K562 (cell line): ENCODE results near the gene RPL11. TPM values are rescaled to one million over a fixed set of nuclear protein-coding genes. Genes with fewer than 3 reads are reported as not detected.
A peak's percentile ranks its signal among the peaks of the same experiment; 100 is the strongest.

Experiments used
- ATAC-seq: fragments of 200-7000 bp; cut with Tn5 transposase; 3 replicates; pipeline ENCODE4 v1.9.1; 2020; ENCODE audit warnings: moderate library complexity
- BruUV-seq: library from RNA; stranded (reverse); fragments of 400-500 nt; replicated peaks from 2 replicates; lab custom pipeline; 2021; lab: Mats Ljungman, UMichigan
- CTCF ChIA-PET: fragments of 300-600 bp; formaldehyde crosslinking; extraction: SDS; loops from one replicate; lab custom pipeline; 2021; ENCODE audit warnings: low intra/inter-chr PET ratio; lab: Yijun Ruan, JAX
- POLR2A ChIA-PET: fragments of 300-600, 350-650 bp; sonication (Branson Sonifier 250); formaldehyde crosslinking; extraction: SDS; loops from one replicate; lab custom pipeline; 2021; ENCODE audit warnings: antibody characterized with exemption, inconsistent platforms; lab: Yijun Ruan, JAX
- DNase-seq, 4 experiments: peaks; one replicate each; pipeline versions ENCODE4 v3.0.0 to v3.0.0-alpha.2; 2011 to 2018; ENCODE audit warnings: low spot score in 3 of 4, mixed read lengths in 3 of 4; ENCODE audit errors: extremely low read depth in 1 of 4
- FAIRE-seq: peaks from 2 replicates; lab custom pipeline; 2011; peaks lifted over from hg19 to GRCh38; lab: Jason Lieb, UNC
- H2AFZ ChIP-seq: 2 replicates; pipeline ENCODE4 v1.6.0; 2011; ENCODE audit warnings: low read depth, low read length, control low read depth, inconsistent platforms
- H3K27ac ChIP-seq: fragments of 200-600 bp; 3 replicates; pipeline ENCODE4 v1.8.0; 2011; ENCODE audit warnings: low read depth, mild to moderate bottlenecking, control low read depth, inconsistent platforms, low read length, moderate library complexity, mixed read lengths; ENCODE audit errors: extremely low read depth
- H3K27me3 ChIP-seq, 2 experiments: fragments of 300-600 bp in 1 of 2; 2 replicates in 1 of 2; 3 replicates in 1 of 2; pipeline versions ENCODE4 v1.6.0 to v1.8.0; 2011; ENCODE audit warnings: inconsistent platforms in 2 of 2, low read length in 2 of 2, mild to moderate bottlenecking in 1 of 2, mixed read lengths in 1 of 2, moderate library complexity in 1 of 2; ENCODE audit not compliant: control insufficient read depth in 2 of 2, insufficient read depth in 2 of 2
- H3K36me3 ChIP-seq: fragments of 300-600 bp; 3 replicates; pipeline ENCODE4 v1.8.0; 2011; ENCODE audit warnings: mild to moderate bottlenecking, low read length, inconsistent platforms; ENCODE audit not compliant: control insufficient read depth, insufficient read depth
- H3K4me1 ChIP-seq, 2 experiments: fragments of 200-600 bp in 1 of 2; replicated peaks in 1 of 2; 2 replicates in 1 of 2; 3 replicates in 1 of 2; pipeline versions ENCODE4 v1.5.1 to v1.8.0; 2011; ENCODE audit warnings: inconsistent platforms in 2 of 2, low read length in 2 of 2, mild to moderate bottlenecking in 1 of 2, mixed read lengths in 1 of 2, moderate library complexity in 1 of 2; ENCODE audit not compliant: control insufficient read depth in 2 of 2, insufficient read depth in 2 of 2
- H3K4me2 ChIP-seq: 2 replicates; pipeline ENCODE4 v1.6.1; 2011; ENCODE audit warnings: low read length, control low read depth, inconsistent platforms, mixed read lengths; ENCODE audit not compliant: insufficient read depth
- H3K4me3 ChIP-seq: fragments of 200-600 bp; sonication (generic), shearing (Covaris generic); 2 replicates; pipeline ENCODE4 v1.5.1; 2016; ENCODE audit warnings: control low read depth, inconsistent platforms
- H3K79me2 ChIP-seq: fragments of 200-600 bp; 3 replicates; pipeline ENCODE4 v1.8.0; 2011; ENCODE audit warnings: low read length, inconsistent platforms; ENCODE audit not compliant: control insufficient read depth, insufficient read depth
- H3K9ac ChIP-seq, 2 experiments: 2 replicates each; pipeline versions ENCODE4 v1.6.0 to v1.6.1; 2011; ENCODE audit warnings: low read depth in 2 of 2, low read length in 2 of 2, control low read depth in 1 of 2, inconsistent platforms in 1 of 2, mild to moderate bottlenecking in 1 of 2, mixed read lengths in 1 of 2; ENCODE audit not compliant: insufficient read depth in 1 of 2
- H3K9me1 ChIP-seq: one replicate; pipeline ENCODE4 v1.6.0; 2011; ENCODE audit warnings: inconsistent platforms, mild to moderate bottlenecking, low read length, moderate library complexity; ENCODE audit not compliant: control insufficient read depth, insufficient read depth
- H3K9me3 ChIP-seq: replicated peaks from 2 replicates; pipeline ENCODE4 v1.5.1; 2011; ENCODE audit warnings: low read depth, low read length, inconsistent platforms; ENCODE audit not compliant: control insufficient read depth, insufficient read depth
- H4K20me1 ChIP-seq: replicated peaks from 2 replicates; pipeline ENCODE4 v1.6.1; 2011; ENCODE audit warnings: low read length, inconsistent platforms, mixed read lengths; ENCODE audit not compliant: control insufficient read depth, insufficient read depth
- CREB1 ChIP-seq, 2 experiments: sonication (generic) in 1 of 2; formaldehyde crosslinking in 1 of 2; IDR thresholded peaks; 2 replicates each; pipeline versions ENCODE4 v1.6.1 to v1.8.0; 2012 to 2022; ENCODE audit warnings: inconsistent platforms in 1 of 2, mild to moderate bottlenecking in 1 of 2, missing genetic modification reagents in 1 of 2, moderate library complexity in 1 of 2
- CREBBP ChIP-seq: IDR thresholded peaks from one replicate; pipeline ENCODE4 v1.6.1; 2012; ENCODE audit warnings: low read depth, mild to moderate bottlenecking, control low read depth, inconsistent platforms, low read length
- DACH1 ChIP-seq: fragments of 450-650 bp; IDR thresholded peaks from 2 replicates; pipeline ENCODE4 v1.6.1; 2018; ENCODE audit not compliant: partially characterized antibody
- NONO ChIP-seq, 2 experiments: fragments of 200-400 bp in 1 of 2; fragments of 450-650 bp in 1 of 2; formaldehyde crosslinking in 1 of 2; IDR thresholded peaks; 2 replicates each; pipeline ENCODE4 v1.6.1; 2017; ENCODE audit warnings: low read depth in 2 of 2, mild to moderate bottlenecking in 2 of 2, moderate library complexity in 2 of 2, low read length in 1 of 2
- POLR2AphosphoS5 ChIP-seq: IDR thresholded peaks from 2 replicates; pipeline ENCODE4 v1.6.1; 2011; ENCODE audit warnings: mild to moderate bottlenecking, low read depth, low read length, moderate library complexity; ENCODE audit not compliant: control insufficient read depth, insufficient read depth
- POLR2B ChIP-seq: fragments of 450-650 bp; IDR thresholded peaks from 2 replicates; pipeline ENCODE4 v1.6.1; 2018; ENCODE audit warnings: low read depth; ENCODE audit not compliant: partially characterized antibody
- SMARCB1 ChIP-seq: IDR thresholded peaks from 2 replicates; pipeline ENCODE4 v1.6.1; 2011; ENCODE audit warnings: improper control_type of control experiment, low read depth; ENCODE audit not compliant: insufficient read length
- SRF ChIP-seq, 2 experiments: fragments of 250-450, 450-650 bp in 1 of 2; sonication (Bioruptor Pico) in 1 of 2; sonication (generic) in 1 of 2; formaldehyde crosslinking; IDR thresholded peaks; 2 replicates each; pipeline versions ENCODE4 v1.5.0 to v1.5.1; 2020 to 2022; ENCODE audit warnings: mild to moderate bottlenecking in 1 of 2, missing genetic modification reagents in 1 of 2
- TBP ChIP-seq: optimal IDR thresholded peaks from 2 replicates; pipeline ENCODE3; 2011; ENCODE audit warnings: low read depth, low read length, improper control_type of control experiment
- ZNF780A ChIP-seq: fragments of 250-450 bp; sonication (Bioruptor Pico); IDR thresholded peaks from 2 replicates; pipeline ENCODE4 v1.5.0; 2021; ENCODE audit warnings: mild to moderate bottlenecking
- WGBS: fragments of 100-300 bp; shearing (Covaris generic); methylation state at CpG from one replicate; pipeline ENCODE4 v1.1.6; 2016; ENCODE audit warnings: low coverage, mixed read lengths; ENCODE audit not compliant: insufficient coverage; ENCODE audit errors: missing lambda C conversion rate; 5-methylcytosine and 5-hydroxymethylcytosine counted together
- in situ Hi-C: fragments of 300-500 bp; cut with MboI; formaldehyde crosslinking; loops from 4 replicates; pipeline ENCODE4 v1.15.0; 2018; ENCODE audit warnings: inconsistent platforms, mixed read lengths
- intact Hi-C: fragments of 100-400 bp; cut with micrococcal nuclease; formaldehyde crosslinking; loops from 2 replicates; pipeline ENCODE4 v1.14.2; 2022
- polyA plus RNA-seq, 8 experiments: library from polyadenylated mRNA; depleted of rRNA in 4 of 8; stranded (reverse) in 5 of 8; unstranded in 3 of 8; fragments of >200 nt; fragmentation: Nextera tagmentation in 2 of 8; fragmentation: Illumina TruSeq in 1 of 8; extraction: Ambion mirVana in 2 of 8; extraction: Trizol in 1 of 8; gene quantifications; 2 replicates each; pipeline versions ENCODE4 v1.2.1 to v1.2.3, GENCODE V29; 2011 to 2014; ENCODE audit warnings: inconsistent platforms in 1 of 8, missing spikeins in 1 of 8
- total RNA-seq, 7 experiments: library from RNA; depleted of rRNA in 6 of 7; stranded (reverse); fragments of >200 nt in 6 of 7; fragmentation: Illumina TruSeq in 2 of 7; extraction: Trizol in 2 of 7; gene quantifications; 2 replicates each; pipeline versions ENCODE4 v1.2.1 to v1.2.3, GENCODE V29; 2011 to 2021; ENCODE audit warnings: low replicate concordance in 1 of 7
- TF ChIP-seq, protein P1 (sequence below): fragments of 450-650 bp; formaldehyde crosslinking; conservative IDR thresholded peaks from 2 replicates; pipeline ENCODE4 v1.4.0; 2022; ENCODE audit warnings: mild to moderate bottlenecking, missing genetic modification characterization
- TF ChIP-seq, protein P2 (sequence below): sonication (generic); formaldehyde crosslinking; IDR thresholded peaks from 2 replicates; pipeline ENCODE4 v1.8.0; 2022; ENCODE audit warnings: missing genetic modification reagents, mild to moderate bottlenecking, moderate library complexity, borderline replicate concordance
- TF ChIP-seq, protein P3 (sequence below): fragments of 250-450 bp; sonication (Bioruptor Pico); IDR thresholded peaks from 2 replicates; pipeline ENCODE4 v1.8.0; 2022; ENCODE audit warnings: moderate library complexity, mild to moderate bottlenecking, inconsistent platforms

Gene RPL11
- total and polyA plus RNA-seq, 9 of the 15 experiments (the other 6 are each of a cell fraction or from before 2014, with no cell fraction given) = 1,781 to 4,526 (median 3,111) TPM

DNA sequence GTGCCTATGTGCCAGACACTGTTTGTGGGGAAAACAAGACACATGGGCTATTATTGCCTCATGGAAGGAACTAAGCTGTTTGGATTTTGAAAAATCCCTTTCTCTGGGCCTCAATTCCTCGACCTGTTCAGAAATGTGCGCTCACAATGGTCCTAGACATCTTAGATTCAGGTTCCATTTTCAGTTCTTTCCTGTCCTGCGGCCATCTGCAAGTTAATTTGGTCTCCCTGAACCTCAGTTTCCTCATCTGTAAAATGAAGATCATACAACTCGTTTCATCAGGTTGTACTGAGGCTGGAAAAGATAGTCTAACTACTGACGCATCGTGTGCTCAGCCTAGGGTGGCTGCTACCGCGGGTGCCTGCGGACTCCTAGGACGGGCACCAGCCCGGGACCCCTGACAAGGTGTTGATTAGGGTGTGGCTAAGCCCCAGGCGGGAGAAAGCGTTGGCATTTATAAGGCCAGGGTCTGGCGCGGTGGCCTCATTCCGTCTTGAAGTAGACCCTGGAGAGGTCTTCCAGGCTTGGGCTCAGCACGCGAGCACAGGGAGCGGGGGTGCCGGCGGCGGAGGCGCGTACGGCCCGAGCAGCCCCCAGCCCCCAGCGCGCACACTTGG lies 51.2 kb downstream of the RPL11 start (continued):
- TF ChIP-seq CREBBP (no peak), SRF (CRISPR knock-in tag; IDR thresholded peaks at IDR 0.05) (0 out of 4 replicates have a peak, but pooled peaks of 1 of the 2 experiments have one; percentile 17)
- TF ChIP-seq, protein P1, sequence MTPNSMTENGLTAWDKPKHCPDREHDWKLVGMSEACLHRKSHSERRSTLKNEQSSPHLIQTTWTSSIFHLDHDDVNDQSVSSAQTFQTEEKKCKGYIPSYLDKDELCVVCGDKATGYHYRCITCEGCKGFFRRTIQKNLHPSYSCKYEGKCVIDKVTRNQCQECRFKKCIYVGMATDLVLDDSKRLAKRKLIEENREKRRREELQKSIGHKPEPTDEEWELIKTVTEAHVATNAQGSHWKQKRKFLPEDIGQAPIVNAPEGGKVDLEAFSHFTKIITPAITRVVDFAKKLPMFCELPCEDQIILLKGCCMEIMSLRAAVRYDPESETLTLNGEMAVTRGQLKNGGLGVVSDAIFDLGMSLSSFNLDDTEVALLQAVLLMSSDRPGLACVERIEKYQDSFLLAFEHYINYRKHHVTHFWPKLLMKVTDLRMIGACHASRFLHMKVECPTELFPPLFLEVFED (CRISPR knock-in tag) = no peak

DNA sequence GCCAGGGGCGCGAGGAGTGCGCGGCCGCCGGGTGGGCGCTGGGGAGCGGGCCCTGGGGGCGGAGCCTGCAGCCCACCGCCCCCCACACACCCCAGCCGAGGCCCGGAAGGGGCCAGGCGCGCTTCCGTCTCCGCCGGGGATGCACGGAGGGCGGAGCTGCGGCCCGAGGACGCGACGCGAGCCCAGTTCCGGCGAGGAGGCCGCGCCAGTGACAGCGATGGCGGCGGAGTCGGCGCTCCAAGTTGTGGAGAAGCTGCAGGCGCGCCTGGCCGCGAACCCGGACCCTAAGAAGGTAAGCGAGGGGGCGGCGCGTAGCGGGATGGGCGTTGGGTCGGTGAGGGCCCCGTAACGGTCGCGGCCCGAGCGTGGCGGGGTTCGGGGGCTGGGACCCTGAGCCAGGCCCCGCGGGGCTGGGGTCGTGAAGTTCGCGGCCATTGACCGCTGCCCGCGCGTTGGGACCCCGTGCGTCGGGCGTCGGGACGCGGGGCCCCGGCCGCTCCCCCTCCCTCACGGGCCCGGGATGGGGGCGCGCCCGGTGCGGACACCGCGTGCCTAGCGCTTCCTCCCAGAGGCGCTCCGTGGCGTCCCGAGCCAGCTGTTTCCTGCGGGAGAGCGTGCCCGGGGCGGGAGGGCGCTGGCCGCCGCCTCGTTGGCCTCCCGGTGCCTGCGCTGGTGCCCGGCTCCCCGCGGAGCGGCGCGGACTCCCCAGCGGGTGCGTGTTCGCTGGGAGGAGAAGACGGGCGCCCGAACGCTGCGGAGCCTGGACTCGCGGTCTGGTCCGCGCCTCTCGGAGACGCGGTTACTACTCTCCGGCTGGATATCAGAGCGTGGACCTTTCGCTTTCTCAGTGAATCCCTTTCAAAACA lies 51.9 kb downstream of the RPL11 start, which contains the start of gene ELOA:
ELOA (plus strand) TSS at position 185 of the 866 bp plus-strand sequence; CDS start at position 218, 33 bp downstream.
- Histone ChIP-seq H3K9ac (peak within 1 kb of the TSS; percentile 82 to 97), H4K20me1 (peaks cover 28% of the 10 kb centered on the region), H3K27me3 (no peaks in the 10 kb centered on the region), H3K79me2 (peaks cover 67% of the 10 kb centered on the region), H3K4me3 (peak within 1 kb of the TSS; percentile 96), H3K36me3 (peaks cover 35% of the 10 kb centered on the region), H3K27ac (peak within 1 kb of the TSS; percentile 87), H2AFZ (peak within 1 kb of the TSS; percentile 98), H3K4me1 (peaks cover 23 to 36% of the 10 kb centered on the region in 2 experiments), H3K4me2 (peak within 1 kb of the TSS; percentile 86), H3K9me1 (no peaks in the 10 kb centered on the region), H3K9me3 (no peaks in the 10 kb centered on the region)
- FAIRE-seq (no peak), ATAC-seq (peak; percentile 93), DNase-seq (peak; percentile 89 to 97 (median 95))
- BruUV-seq = no TSS peak
- intact Hi-C loops = loop anchor here (1.0 to 5.0 kb wide), 2 partner anchors 52 to 186 kb away; partner anchors contain the start of genes ID3 and RPL11
- ChIA-PET CTCF (interaction anchor here (0.6 kb wide), 2 partner anchors 181 to 768 kb away, joined by 3 read pairs; no protein-coding TSS in a partner anchor), POLR2A (interaction anchor here (0.6 to 2.9 kb wide), 17 partner anchors 10 to 352 kb away, joined by 3 to 18 read pairs (median 4); partner anchors contain the start of genes PNRC2 and RPL11)
- in situ Hi-C loops = no loop called here
- under 1% methylated on average over 101 of the region's 119 CpGs for WGBS
- peak; percentile 89 to 92 for TF ChIP-seq NONO (IDR thresholded peaks at IDR 0.05; ENCODE audit: low read depth in 2 of 2, low read length in 1 of 2)
- TF ChIP-seq, protein P2, sequence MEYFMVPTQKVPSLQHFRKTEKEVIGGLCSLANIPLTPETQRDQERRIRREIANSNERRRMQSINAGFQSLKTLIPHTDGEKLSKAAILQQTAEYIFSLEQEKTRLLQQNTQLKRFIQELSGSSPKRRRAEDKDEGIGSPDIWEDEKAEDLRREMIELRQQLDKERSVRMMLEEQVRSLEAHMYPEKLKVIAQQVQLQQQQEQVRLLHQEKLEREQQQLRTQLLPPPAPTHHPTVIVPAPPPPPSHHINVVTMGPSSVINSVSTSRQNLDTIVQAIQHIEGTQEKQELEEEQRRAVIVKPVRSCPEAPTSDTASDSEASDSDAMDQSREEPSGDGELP (CRISPR knock-in tag) = peak; percentile 94
- peak; percentile 27; the same call in 1 of the 2 replicates for TF ChIP-seq CREB1 (IDR thresholded peaks at IDR 0.05)
- TF ChIP-seq CREB1 (CRISPR knock-in tag; IDR thresholded peaks at IDR 0.05) = peak; percentile 26
- TF ChIP-seq, protein P3, sequence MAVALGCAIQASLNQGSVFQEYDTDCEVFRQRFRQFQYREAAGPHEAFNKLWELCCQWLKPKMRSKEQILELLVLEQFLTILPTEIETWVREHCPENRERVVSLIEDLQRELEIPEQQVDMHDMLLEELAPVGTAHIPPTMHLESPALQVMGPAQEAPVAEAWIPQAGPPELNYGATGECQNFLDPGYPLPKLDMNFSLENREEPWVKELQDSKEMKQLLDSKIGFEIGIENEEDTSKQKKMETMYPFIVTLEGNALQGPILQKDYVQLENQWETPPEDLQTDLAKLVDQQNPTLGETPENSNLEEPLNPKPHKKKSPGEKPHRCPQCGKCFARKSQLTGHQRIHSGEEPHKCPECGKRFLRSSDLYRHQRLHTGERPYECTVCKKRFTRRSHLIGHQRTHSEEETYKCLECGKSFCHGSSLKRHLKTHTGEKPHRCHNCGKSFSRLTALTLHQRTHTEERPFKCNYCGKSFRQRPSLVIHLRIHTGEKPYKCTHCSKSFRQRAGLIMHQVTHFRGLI (CRISPR knock-in tag) = no peak
- TF ChIP-seq SMARCB1 = no peak
- 0 out of 2 replicates have a peak, but pooled peaks have one; percentile 9 for TF ChIP-seq ZNF780A (CRISPR knock-in tag)
- peak; percentile 77; the same call in 1 of the 2 replicates for TF ChIP-seq POLR2AphosphoS5
- TF ChIP-seq DACH1 = peak; percentile 82
- TF ChIP-seq TBP = peak; percentile 69
- TF ChIP-seq POLR2B = peak; percentile 86
